DOHH2 (cell line): ENCODE measurements around the gene INF2.
"Not testable (repeated sequence)": the region's sequence is repeated elsewhere in the genome, so short reads cannot be mapped to it uniquely, and the experiment has no call there.

ENCODE experiments used
- H3F3A ChIP-seq: fragments of 200-600 bp; sonication (generic), shearing (Covaris generic); 2 replicates; pipeline ENCODE4 v1.6.0; 2016; ENCODE audit warnings: antibody characterized with exemption, mild to moderate bottlenecking; ENCODE audit not compliant: control insufficient read depth, insufficient read depth
- H3K27ac ChIP-seq: fragments of 200-600 bp; sonication (generic); 2 replicates; pipeline ENCODE4 v1.5.1; 2014; ENCODE audit warnings: low read depth, mild to moderate bottlenecking, low read length, moderate library complexity
- H3K27me3 ChIP-seq: fragments of 200-600 bp; sonication (generic); 2 replicates; pipeline ENCODE4 v1.6.1; 2014; ENCODE audit warnings: mild to moderate bottlenecking, low read length, mixed read lengths; ENCODE audit not compliant: control insufficient read depth
- H3K36me3 ChIP-seq: fragments of 200-600 bp; sonication (generic); 2 replicates; pipeline ENCODE4 v1.6.1; 2014; ENCODE audit warnings: mild to moderate bottlenecking, low read length, moderate library complexity, mixed read lengths; ENCODE audit not compliant: control insufficient read depth
- H3K4me1 ChIP-seq: fragments of 200-600 bp; sonication (generic); 2 replicates; pipeline ENCODE4 v1.6.1; 2014; ENCODE audit warnings: mild to moderate bottlenecking, low read length, mixed read lengths; ENCODE audit not compliant: control insufficient read depth
- H3K4me2 ChIP-seq: fragments of 200-600 bp; sonication (generic); 2 replicates; pipeline ENCODE4 v1.6.0; 2014; ENCODE audit warnings: mild to moderate bottlenecking, low read length, moderate library complexity
- H3K4me3 ChIP-seq: fragments of 200-600 bp; sonication (generic); 2 replicates; pipeline ENCODE4 v1.5.1; 2014; ENCODE audit warnings: mild to moderate bottlenecking, low read length, mixed read lengths
- H3K79me2 ChIP-seq: fragments of 200-600 bp; sonication (generic); 2 replicates; pipeline ENCODE4 v1.6.1; 2014; ENCODE audit warnings: mild to moderate bottlenecking, low read length, mixed read lengths; ENCODE audit not compliant: control insufficient read depth
- H3K9me2 ChIP-seq: fragments of 200-600 bp; sonication (generic); replicated peaks from 2 replicates; pipeline ENCODE4 v1.6.1; 2014; ENCODE audit warnings: mild to moderate bottlenecking, low read length, mixed read lengths; ENCODE audit not compliant: control insufficient read depth
- H3K9me3 ChIP-seq: fragments of 200-600 bp; sonication (generic); 2 replicates; pipeline ENCODE4 v1.6.1; 2014; ENCODE audit warnings: antibody characterized with exemption, low read length, mixed read lengths; ENCODE audit not compliant: control insufficient read depth, insufficient read depth
- H4K20me1 ChIP-seq: fragments of 200-600 bp; sonication (generic); 2 replicates; pipeline ENCODE4 v1.6.0; 2014; ENCODE audit warnings: low read depth, mild to moderate bottlenecking, antibody characterized with exemption, low read length, moderate library complexity; ENCODE audit not compliant: control insufficient read depth, insufficient read depth
- EZH2phosphoT487 ChIP-seq: fragments of 200-600 bp; sonication (generic); IDR thresholded peaks from 2 replicates; pipeline ENCODE4 v1.6.1; 2017; ENCODE audit warnings: borderline replicate concordance, mild to moderate bottlenecking, antibody characterized with exemption, low read length, moderate library complexity, mixed read lengths
- TF ChIP-seq, protein P1 (sequence below): fragments of 200-600 bp; sonication (generic); IDR thresholded peaks from one replicate; pipeline ENCODE4 v1.5.1; 2014; ENCODE audit warnings: antibody characterized with exemption, mild to moderate bottlenecking, low read depth, low read length; ENCODE audit not compliant: poor library complexity, severe bottlenecking

INF2 gene

DNA sequence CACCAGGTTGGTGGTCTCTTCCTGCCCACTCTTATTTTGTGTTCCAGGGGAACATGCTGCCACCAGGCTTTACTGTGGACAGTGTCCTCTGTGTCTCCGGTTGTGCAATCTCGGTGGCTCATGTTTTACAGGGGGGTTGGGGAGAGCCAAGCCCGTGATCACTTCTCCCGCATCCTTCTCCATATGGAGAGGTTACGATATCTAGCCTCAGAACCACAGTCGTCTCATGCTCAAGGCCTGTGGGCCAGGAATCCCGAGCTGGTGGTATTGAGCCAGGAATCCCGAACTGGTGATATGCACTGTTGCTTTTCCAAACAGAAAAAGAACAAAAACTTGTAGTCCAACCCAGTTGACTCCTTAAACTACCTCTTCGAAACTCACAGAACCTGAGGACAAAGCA is 37.0 kb upstream of the INF2 start:
- peaks cover 24% of the 10 kb centered on the region; the same call in 1 of the 2 replicates for H3K9me3 ChIP-seq

DNA sequence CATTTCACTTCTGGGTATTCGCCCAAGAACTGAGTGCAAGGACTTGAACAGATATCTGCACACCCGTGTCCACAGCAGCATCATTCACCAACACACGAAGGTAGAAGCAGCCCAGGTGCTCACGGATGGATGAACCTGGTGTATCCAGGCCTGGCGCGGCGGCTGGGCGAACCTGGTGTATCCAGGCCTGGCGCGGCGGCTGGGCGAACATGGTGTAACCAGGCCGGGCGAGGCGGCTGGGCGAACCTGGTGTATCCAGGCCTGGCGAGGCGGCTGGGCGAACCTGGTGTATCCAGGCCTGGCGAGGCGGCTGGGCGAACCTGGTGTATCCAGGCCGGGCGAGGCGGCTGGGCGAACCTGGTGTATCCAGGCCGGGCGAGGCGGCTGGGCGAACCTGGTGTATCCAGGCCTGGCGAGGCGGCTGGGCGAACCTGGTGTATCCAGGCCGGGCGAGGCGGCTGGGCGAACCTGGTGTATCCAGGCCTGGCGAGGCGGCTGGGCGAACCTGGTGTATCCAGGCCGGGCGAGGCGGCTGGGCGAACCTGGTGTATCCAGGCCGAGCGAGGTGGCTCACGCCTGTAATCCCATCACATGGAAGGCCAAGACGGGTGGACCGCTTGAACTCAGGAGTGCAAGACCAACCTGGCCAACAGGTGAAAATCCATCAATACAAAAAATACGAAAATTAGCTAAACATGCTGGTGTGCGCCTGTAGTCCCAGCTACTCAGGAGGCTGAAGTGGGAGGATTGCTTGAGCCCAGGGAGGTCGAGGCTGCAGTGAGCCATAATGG is 36.1 kb upstream of the INF2 start:
- not testable (repeated sequence) for H3K79me2 ChIP-seq, H3K36me3 ChIP-seq, H3K9me2 ChIP-seq, H3K4me3 ChIP-seq, H3K4me2 ChIP-seq, H4K20me1 ChIP-seq, H3K27ac ChIP-seq, H3K27me3 ChIP-seq
- H3K9me3 ChIP-seq = peaks cover 24% of the 10 kb centered on the region; the same call in 1 of the 2 replicates
- peaks cover 26% of the 10 kb centered on the region for H3F3A ChIP-seq
- peaks cover 46% of the 10 kb centered on the region for H3K4me1 ChIP-seq

More for the DNA sequence above, 37.0 kb upstream of the INF2 start:
- Histone ChIP-seq H3K4me2 (no peak overlapping the region), H3K27ac (no peak overlapping the region), H3K4me1 (peaks cover 44% of the 10 kb centered on the region), H3F3A (peaks cover 22% of the 10 kb centered on the region), H3K27me3 (no peaks in the 10 kb centered on the region), H3K36me3 (no peaks in the 10 kb centered on the region), H4K20me1 (no peaks in the 10 kb centered on the region), H3K79me2 (no peaks in the 10 kb centered on the region), H3K9me2 (no peaks in the 10 kb centered on the region), H3K4me3 (no peak overlapping the region)
- no peak for TF ChIP-seq EZH2phosphoT487
- TF ChIP-seq, protein P1, sequence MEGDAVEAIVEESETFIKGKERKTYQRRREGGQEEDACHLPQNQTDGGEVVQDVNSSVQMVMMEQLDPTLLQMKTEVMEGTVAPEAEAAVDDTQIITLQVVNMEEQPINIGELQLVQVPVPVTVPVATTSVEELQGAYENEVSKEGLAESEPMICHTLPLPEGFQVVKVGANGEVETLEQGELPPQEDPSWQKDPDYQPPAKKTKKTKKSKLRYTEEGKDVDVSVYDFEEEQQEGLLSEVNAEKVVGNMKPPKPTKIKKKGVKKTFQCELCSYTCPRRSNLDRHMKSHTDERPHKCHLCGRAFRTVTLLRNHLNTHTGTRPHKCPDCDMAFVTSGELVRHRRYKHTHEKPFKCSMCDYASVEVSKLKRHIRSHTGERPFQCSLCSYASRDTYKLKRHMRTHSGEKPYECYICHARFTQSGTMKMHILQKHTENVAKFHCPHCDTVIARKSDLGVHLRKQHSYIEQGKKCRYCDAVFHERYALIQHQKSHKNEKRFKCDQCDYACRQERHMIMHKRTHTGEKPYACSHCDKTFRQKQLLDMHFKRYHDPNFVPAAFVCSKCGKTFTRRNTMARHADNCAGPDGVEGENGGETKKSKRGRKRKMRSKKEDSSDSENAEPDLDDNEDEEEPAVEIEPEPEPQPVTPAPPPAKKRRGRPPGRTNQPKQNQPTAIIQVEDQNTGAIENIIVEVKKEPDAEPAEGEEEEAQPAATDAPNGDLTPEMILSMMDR = no peak

DNA sequence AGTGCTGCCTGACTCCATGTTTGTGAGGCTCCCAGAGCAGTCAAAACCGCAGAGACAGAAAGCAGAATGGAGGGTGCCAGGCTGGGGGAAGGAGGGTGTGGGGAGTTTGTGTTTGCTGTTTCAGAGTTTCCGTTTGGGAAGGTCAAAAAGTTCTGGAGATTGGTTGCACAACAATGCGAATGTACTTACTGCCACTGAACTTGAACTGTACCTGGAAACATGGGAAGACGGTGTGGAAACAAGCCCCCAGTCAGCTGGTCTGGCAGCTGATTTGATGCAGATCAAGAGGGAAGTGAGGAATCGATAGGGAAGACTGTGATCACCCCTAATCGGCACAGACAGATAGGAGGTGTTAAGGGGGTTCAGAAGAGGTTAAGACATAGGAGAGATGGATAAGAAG is 35.3 kb upstream of the INF2 start:
- Histone ChIP-seq H3K4me2 (no peak overlapping the region), H3K36me3 (peaks cover 4% of the 10 kb centered on the region), H3K4me1 (peaks cover 54% of the 10 kb centered on the region), H3K9me3 (peaks cover 24% of the 10 kb centered on the region; the same call in 1 of the 2 replicates), H3K27me3 (no peaks in the 10 kb centered on the region), H3K79me2 (no peaks in the 10 kb centered on the region), H4K20me1 (no peaks in the 10 kb centered on the region), H3F3A (peaks cover 34% of the 10 kb centered on the region), H3K27ac (no peak overlapping the region), H3K4me3 (no peak overlapping the region), H3K9me2 (no peaks in the 10 kb centered on the region)
- TF ChIP-seq EZH2phosphoT487 = no peak
- TF ChIP-seq, protein P1 = no peak

DNA sequence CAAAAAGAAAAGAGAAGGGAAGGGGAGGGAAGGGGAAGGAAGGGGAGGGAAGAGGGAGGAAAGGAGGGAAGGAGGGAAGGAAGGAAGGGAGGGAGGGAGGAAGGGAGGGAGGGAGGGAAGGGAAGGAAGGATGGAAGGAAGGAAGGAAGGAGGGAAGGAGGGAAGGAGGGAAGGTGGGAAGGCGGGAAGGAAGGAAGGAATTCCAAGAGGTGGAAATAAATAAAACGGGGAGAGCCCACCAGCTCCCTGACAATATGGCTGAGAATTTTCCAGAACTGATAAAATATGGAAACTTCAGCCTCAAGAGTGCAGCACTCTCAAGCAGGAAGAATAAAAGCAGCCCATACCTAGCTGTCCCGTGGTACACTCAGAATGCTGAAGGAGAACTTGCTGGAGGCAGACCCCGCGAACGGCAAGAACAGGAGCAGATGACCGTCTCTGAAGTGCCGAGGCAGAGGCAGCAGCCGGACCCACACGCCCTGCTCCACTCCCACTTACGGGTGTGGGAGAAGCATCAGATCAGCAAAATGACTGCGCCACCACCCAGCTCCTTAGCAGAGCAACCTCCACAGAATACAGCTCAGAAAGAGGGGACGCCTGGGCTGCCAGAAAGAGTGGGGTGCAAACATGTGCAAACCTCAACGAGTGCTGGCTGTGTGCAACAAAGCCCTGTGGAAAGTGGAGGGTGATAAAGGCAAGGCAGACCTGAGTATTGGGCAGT is 34.1 kb upstream of the INF2 start:
- TF ChIP-seq EZH2phosphoT487 = no peak
- TF ChIP-seq, protein P1 = no peak
- Histone ChIP-seq H3K4me3 (no peak overlapping the region), H3F3A (peaks cover 42% of the 10 kb centered on the region), H3K4me1 (peaks cover 59% of the 10 kb centered on the region), H3K36me3 (peaks cover 4% of the 10 kb centered on the region), H3K79me2 (no peaks in the 10 kb centered on the region), H3K4me2 (peak overlapping the region; percentile 97), H3K9me2 (no peaks in the 10 kb centered on the region), H3K27ac (peak overlapping the region; percentile 100), H4K20me1 (no peaks in the 10 kb centered on the region), H3K9me3 (peaks cover 24% of the 10 kb centered on the region; the same call in 1 of the 2 replicates), H3K27me3 (no peaks in the 10 kb centered on the region)
